Trophoblast cell (in vitro differentiated cells and primary cell): ENCODE results near the gene ATXN1.
A peak's percentile ranks its signal among the peaks of the same experiment; 100 is the strongest.

ENCODE experiments used
- DNase-seq, 2 donors: peaks; one replicate each; pipeline ENCODE4 v3.0.0-alpha.2; 2016
- H2AFZ ChIP-seq: 2 replicates; pipeline ENCODE4 v1.6.1; 2013; ENCODE audit warnings: low read length, moderate library complexity, mild to moderate bottlenecking; ENCODE audit not compliant: insufficient read depth, poor library complexity
- H2AK5ac ChIP-seq: 2 replicates; pipeline ENCODE4 v1.6.1; 2013; ENCODE audit warnings: mild to moderate bottlenecking, low read length
- H2BK120ac ChIP-seq: 2 replicates; pipeline ENCODE4 v1.6.1; 2013; ENCODE audit warnings: low read length, mild to moderate bottlenecking, moderate library complexity; ENCODE audit not compliant: insufficient read depth, poor library complexity
- H2BK12ac ChIP-seq: 2 replicates; pipeline ENCODE4 v1.6.1; 2013; ENCODE audit warnings: mild to moderate bottlenecking, low read length, moderate library complexity
- H2BK5ac ChIP-seq: 2 replicates; pipeline ENCODE4 v1.6.1; 2013; ENCODE audit warnings: low read length, low read depth, moderate library complexity, mild to moderate bottlenecking; ENCODE audit not compliant: poor library complexity
- H3K14ac ChIP-seq: 2 replicates; pipeline ENCODE4 v1.6.1; 2013; ENCODE audit warnings: mild to moderate bottlenecking, low read length
- H3K18ac ChIP-seq: 2 replicates; pipeline ENCODE4 v1.6.1; 2013; ENCODE audit warnings: mild to moderate bottlenecking, low read length
- H3K23ac ChIP-seq: 2 replicates; pipeline ENCODE4 v1.6.1; 2013; ENCODE audit warnings: low read length
- H3K27ac ChIP-seq: 2 replicates; pipeline ENCODE4 v1.5.1; 2013; ENCODE audit warnings: low read depth, mild to moderate bottlenecking, inconsistent platforms, low read length, moderate library complexity
- H3K27me3 ChIP-seq: 2 replicates; pipeline ENCODE4 v1.6.1; 2013; ENCODE audit warnings: inconsistent platforms, mild to moderate bottlenecking, low read length, moderate library complexity; ENCODE audit not compliant: insufficient read depth
- H3K36me3 ChIP-seq, 2 experiments: 1 replicate in 1 of 2; 2 replicates in 1 of 2; pipeline ENCODE4 v1.6.1; 2013; ENCODE audit warnings: low read length in 2 of 2, mild to moderate bottlenecking in 2 of 2, moderate library complexity in 1 of 2; ENCODE audit not compliant: insufficient read depth in 2 of 2, control insufficient read depth in 1 of 2
- H3K4ac ChIP-seq: 2 replicates; pipeline ENCODE4 v1.6.1; 2013; ENCODE audit warnings: low read depth, mild to moderate bottlenecking, low read length, moderate library complexity
- H3K4me1 ChIP-seq, 2 experiments: 1 replicate in 1 of 2; 2 replicates in 1 of 2; pipeline ENCODE4 v1.6.1; 2013; ENCODE audit warnings: low read length in 2 of 2, mild to moderate bottlenecking in 2 of 2, moderate library complexity in 1 of 2; ENCODE audit not compliant: insufficient read depth in 2 of 2, control insufficient read depth in 1 of 2
- H3K4me2 ChIP-seq: 2 replicates; pipeline ENCODE4 v1.6.1; 2013; ENCODE audit warnings: inconsistent platforms, mild to moderate bottlenecking, low read length, moderate library complexity
- H3K4me3 ChIP-seq: 2 replicates; pipeline ENCODE4 v1.5.1; 2013; ENCODE audit warnings: mild to moderate bottlenecking, low read depth, low read length, inconsistent platforms
- H3K79me1 ChIP-seq: one replicate; pipeline ENCODE4 v1.6.1; 2013; ENCODE audit warnings: low read length
- H3K79me2 ChIP-seq: 2 replicates; pipeline ENCODE4 v1.6.1; 2013; ENCODE audit warnings: low read length, mild to moderate bottlenecking; ENCODE audit not compliant: control insufficient read depth, insufficient read depth, poor library complexity
- H3K9ac ChIP-seq: 2 replicates; pipeline ENCODE4 v1.6.1; 2013; ENCODE audit warnings: mild to moderate bottlenecking, low read length
- H3K9me3 ChIP-seq: 2 replicates; pipeline ENCODE4 v1.6.1; 2013; ENCODE audit warnings: low read depth, mild to moderate bottlenecking, control low read depth, inconsistent platforms, low read length; ENCODE audit not compliant: insufficient read depth
- H4K12ac ChIP-seq: 2 replicates; pipeline ENCODE4 v1.6.1; 2013; ENCODE audit warnings: low read depth, mild to moderate bottlenecking, low read length, moderate library complexity
- H4K8ac ChIP-seq: 2 replicates; pipeline ENCODE4 v1.6.1; 2013; ENCODE audit warnings: low read depth, mild to moderate bottlenecking, low read length, moderate library complexity
- H4K91ac ChIP-seq: one replicate; pipeline ENCODE4 v1.6.1; 2013; ENCODE audit warnings: low read depth, mild to moderate bottlenecking, low read length, moderate library complexity
- WGBS: extraction: QIAGEN DNeasy Blood & Tissue Kit; methylation state at CpG from one replicate; pipeline ENCODE4 v1.1.7; 2013; ENCODE audit warnings: missing lambda C conversion rate; ENCODE audit not compliant: insufficient read length, insufficient coverage; ENCODE audit errors: extremely low coverage; 5-methylcytosine and 5-hydroxymethylcytosine counted together

ATXN1 gene

GRCh38 chr6:16274885-16275589, 486.2 kb downstream of the ATXN1 start:
- Histone ChIP-seq H3K14ac (no peak overlapping the region), H2AFZ (no peak overlapping the region), H3K79me1 (peaks cover 13% of the 10 kb centered on the region), H3K9me3 (peaks cover 2% of the 10 kb centered on the region), H3K79me2 (no peaks in the 10 kb centered on the region), H4K12ac (no peak overlapping the region), H3K4me1 (peaks cover 19 to 24% of the 10 kb centered on the region in 2 experiments), H2BK12ac (peak overlapping the region; percentile 4), H2BK120ac (no peak overlapping the region), H2BK5ac (no peak overlapping the region), H3K23ac (no peak overlapping the region), H3K27me3 (no peaks in the 10 kb centered on the region), H3K18ac (no peak overlapping the region), H3K9ac (no peak overlapping the region), H2AK5ac (no peak overlapping the region), H4K8ac (no peak overlapping the region), H3K4me3 (no peak overlapping the region), H3K4me2 (no peak overlapping the region), H4K91ac (peak overlapping the region; percentile 56), H3K4ac (no peak overlapping the region), H3K27ac (no peak overlapping the region), H3K36me3 (peaks cover 0 to 2% of the 10 kb centered on the region in 2 experiments)
- WGBS = no CpG with 5 or more reads among the region's 10 CpGs
- no peak for DNase-seq

DNA sequence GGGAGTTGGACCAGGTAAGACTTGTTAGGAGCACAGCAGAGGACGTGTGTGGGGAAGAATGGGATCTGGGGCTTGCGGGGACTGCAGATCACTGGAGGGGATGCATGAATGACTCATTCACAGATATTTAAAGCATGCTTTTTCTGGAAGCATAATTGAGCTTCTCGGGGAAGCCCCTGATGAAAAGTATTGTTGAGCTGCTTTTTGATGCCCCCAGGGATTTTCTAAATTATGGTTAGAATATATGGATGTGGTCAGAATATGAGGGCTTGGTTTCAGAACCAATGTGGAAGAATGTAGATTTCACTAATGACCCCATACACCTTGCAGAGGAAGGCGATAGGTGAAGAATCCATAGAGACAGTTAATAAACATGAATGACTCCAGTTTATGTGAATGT, 486.8 kb downstream of the ATXN1 start:
- Histone ChIP-seq H3K4me3 (no peak overlapping the region), H3K36me3 (no peaks in the 10 kb centered on the region), H2BK120ac (no peak overlapping the region), H3K18ac (no peak overlapping the region), H2AFZ (no peak overlapping the region), H3K14ac (no peak overlapping the region), H4K91ac (no peak overlapping the region), H3K23ac (no peak overlapping the region), H3K79me2 (no peaks in the 10 kb centered on the region), H3K4ac (no peak overlapping the region), H4K12ac (no peak overlapping the region), H4K8ac (no peak overlapping the region), H3K4me1 (peaks cover 19 to 24% of the 10 kb centered on the region in 2 experiments), H2BK12ac (no peak overlapping the region), H3K27ac (peak overlapping the region; percentile 14), H2BK5ac (no peak overlapping the region), H3K9ac (no peak overlapping the region), H2AK5ac (no peak overlapping the region), H3K9me3 (peaks cover 2% of the 10 kb centered on the region), H3K4me2 (no peak overlapping the region), H3K27me3 (no peaks in the 10 kb centered on the region), H3K79me1 (peaks cover 13% of the 10 kb centered on the region)
- peak in 1 of 2 donors; percentile 26 for DNase-seq
- no CpG with 5 or more reads among the region's 4 CpGs for WGBS

DNA sequence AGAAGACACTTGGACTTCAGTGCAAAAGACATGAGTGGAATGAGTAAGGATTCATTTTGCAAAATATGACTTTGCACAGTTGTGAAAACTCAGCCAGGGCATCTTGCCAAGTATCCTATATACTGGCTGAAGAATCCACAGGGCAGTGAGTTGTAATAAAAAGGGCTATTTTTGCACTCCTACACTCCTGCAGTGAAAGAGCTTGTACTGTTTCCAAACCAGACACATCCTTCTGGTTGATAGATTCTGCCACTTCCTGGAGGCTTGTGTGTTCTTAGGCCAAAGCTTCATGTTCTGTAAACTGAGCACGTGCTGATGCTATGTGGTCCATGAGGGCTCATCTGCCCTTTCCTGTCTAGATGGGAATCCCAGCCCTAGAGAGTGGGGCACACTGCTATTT, 488.0 kb downstream of the ATXN1 start:
- peaks cover 13% of the 10 kb centered on the region for H3K79me1 ChIP-seq
- H4K91ac ChIP-seq = no peak overlapping the region
- no peak for DNase-seq
- no peak overlapping the region for H2BK12ac ChIP-seq
- H4K8ac ChIP-seq = no peak overlapping the region
- no peaks in the 10 kb centered on the region for H3K36me3 ChIP-seq
- no peak overlapping the region for H2BK120ac ChIP-seq
- no peak overlapping the region for H3K18ac ChIP-seq
- H3K27ac ChIP-seq = no peak overlapping the region
- H2AFZ ChIP-seq = no peak overlapping the region
- no CpG with 5 or more reads among the region's 1 CpG for WGBS
- no peak overlapping the region for H2BK5ac ChIP-seq
- H2AK5ac ChIP-seq = no peak overlapping the region
- H3K79me2 ChIP-seq = no peaks in the 10 kb centered on the region
- no peak overlapping the region for H3K9ac ChIP-seq
- no peak overlapping the region for H3K4me2 ChIP-seq
- H3K4me1 ChIP-seq = peaks cover 17% of the 10 kb centered on the region in 2 experiments
- H4K12ac ChIP-seq = no peak overlapping the region
- no peak overlapping the region for H3K4ac ChIP-seq
- H3K9me3 ChIP-seq = no peaks in the 10 kb centered on the region
- H3K4me3 ChIP-seq = no peak overlapping the region
- no peaks in the 10 kb centered on the region for H3K27me3 ChIP-seq
- H3K14ac ChIP-seq = no peak overlapping the region
- no peak overlapping the region for H3K23ac ChIP-seq

DNA sequence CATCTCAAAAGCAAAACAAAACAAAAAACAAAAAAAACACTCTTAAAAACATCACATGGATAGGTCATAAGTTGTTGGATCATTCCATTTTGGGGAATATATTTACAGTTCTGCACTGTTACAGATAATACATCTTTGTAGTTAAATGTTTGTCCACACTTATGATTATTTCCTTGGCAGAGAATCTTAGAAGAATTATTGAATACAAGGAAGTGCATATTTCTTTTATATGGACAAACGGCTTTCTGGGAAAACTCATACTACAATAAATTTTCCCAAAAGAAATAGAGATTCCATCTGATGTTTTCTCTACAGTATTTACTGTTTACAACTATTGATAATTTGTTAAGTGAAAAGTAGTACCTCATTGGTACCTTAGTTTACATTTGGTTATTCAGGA, 489.1 kb downstream of the ATXN1 start:
- H3K4me3 ChIP-seq = no peak overlapping the region
- H4K8ac ChIP-seq = no peak overlapping the region
- no peak overlapping the region for H2BK5ac ChIP-seq
- peaks cover 10 to 18% of the 10 kb centered on the region in 2 experiments for H3K4me1 ChIP-seq
- no CpG with 5 or more reads among the region's 1 CpG for WGBS
- no peak overlapping the region for H4K12ac ChIP-seq
- no peak overlapping the region for H2AK5ac ChIP-seq
- H3K23ac ChIP-seq = no peak overlapping the region
- H2BK120ac ChIP-seq = no peak overlapping the region
- H3K4ac ChIP-seq = no peak overlapping the region
- no peaks in the 10 kb centered on the region for H3K9me3 ChIP-seq
- no peak for DNase-seq
- H3K4me2 ChIP-seq = no peak overlapping the region
- H3K36me3 ChIP-seq = no peaks in the 10 kb centered on the region
- H3K9ac ChIP-seq = no peak overlapping the region
- no peak overlapping the region for H3K27ac ChIP-seq
- H3K79me1 ChIP-seq = peaks cover 8% of the 10 kb centered on the region
- no peaks in the 10 kb centered on the region for H3K27me3 ChIP-seq
- H2BK12ac ChIP-seq = no peak overlapping the region
- no peak overlapping the region for H2AFZ ChIP-seq
- H3K79me2 ChIP-seq = no peaks in the 10 kb centered on the region
- no peak overlapping the region for H3K14ac ChIP-seq
- H4K91ac ChIP-seq = no peak overlapping the region
- H3K18ac ChIP-seq = no peak overlapping the region
